Mesendoderm (in vitro differentiated cells): ENCODE results near the gene COQ6. TPM values are rescaled to one million over a fixed set of nuclear protein-coding genes. Genes with fewer than 3 reads are reported as not detected.

Experiments used
- small RNA-seq: library from polyadenylated mRNA; stranded (forward); fragments of <200 nt; extraction: miRNeasy Mini kit (QIAGEN cat#:217004); gene quantifications from one replicate; pipeline ENCODE3, GENCODE V24; 2013; ENCODE audit not compliant: insufficient read depth

COQ6 gene

Small RNAs within 50 kb of the gene (small RNA-seq; reads per million reads assigned to genes)
- not detected for gene AC005480.2
- gene RF00019: not detected
